K562 (cell line): ENCODE data around the gene C3AR1. TPM values are rescaled to one million over a fixed set of nuclear protein-coding genes. Genes with fewer than 3 reads are reported as not detected.

ENCODE experiments used
- ATAC-seq: fragments of 200-7000 bp; cut with Tn5 transposase; 3 replicates; pipeline ENCODE4 v1.9.1; 2020; ENCODE audit warnings: moderate library complexity
- BruUV-seq: library from RNA; stranded (reverse); fragments of 400-500 nt; replicated peaks from 2 replicates; lab custom pipeline; 2021; lab: Mats Ljungman, UMichigan
- CTCF ChIA-PET: fragments of 300-600 bp; formaldehyde crosslinking; extraction: SDS; loops from one replicate; lab custom pipeline; 2021; ENCODE audit warnings: low intra/inter-chr PET ratio; lab: Yijun Ruan, JAX
- POLR2A ChIA-PET: fragments of 300-600, 350-650 bp; sonication (Branson Sonifier 250); formaldehyde crosslinking; extraction: SDS; loops from one replicate; lab custom pipeline; 2021; ENCODE audit warnings: antibody characterized with exemption, inconsistent platforms; lab: Yijun Ruan, JAX
- DNase-seq, 4 experiments: peaks; one replicate each; pipeline versions ENCODE4 v3.0.0 to v3.0.0-alpha.2; 2011 to 2018; ENCODE audit warnings: low spot score in 3 of 4, mixed read lengths in 3 of 4; ENCODE audit errors: extremely low read depth in 1 of 4
- FAIRE-seq: peaks from 2 replicates; lab custom pipeline; 2011; peaks lifted over from hg19 to GRCh38; lab: Jason Lieb, UNC
- H2AFZ ChIP-seq: 2 replicates; pipeline ENCODE4 v1.6.0; 2011; ENCODE audit warnings: low read depth, low read length, control low read depth, inconsistent platforms
- H3K27ac ChIP-seq: fragments of 200-600 bp; 3 replicates; pipeline ENCODE4 v1.8.0; 2011; ENCODE audit warnings: low read depth, mild to moderate bottlenecking, control low read depth, inconsistent platforms, low read length, moderate library complexity, mixed read lengths; ENCODE audit errors: extremely low read depth
- H3K27me3 ChIP-seq, 2 experiments: fragments of 300-600 bp in 1 of 2; 2 replicates in 1 of 2; 3 replicates in 1 of 2; pipeline versions ENCODE4 v1.6.0 to v1.8.0; 2011; ENCODE audit warnings: inconsistent platforms in 2 of 2, low read length in 2 of 2, mild to moderate bottlenecking in 1 of 2, mixed read lengths in 1 of 2, moderate library complexity in 1 of 2; ENCODE audit not compliant: control insufficient read depth in 2 of 2, insufficient read depth in 2 of 2
- H3K36me3 ChIP-seq: fragments of 300-600 bp; 3 replicates; pipeline ENCODE4 v1.8.0; 2011; ENCODE audit warnings: mild to moderate bottlenecking, low read length, inconsistent platforms; ENCODE audit not compliant: control insufficient read depth, insufficient read depth
- H3K4me1 ChIP-seq, 2 experiments: fragments of 200-600 bp in 1 of 2; replicated peaks in 1 of 2; 2 replicates in 1 of 2; 3 replicates in 1 of 2; pipeline versions ENCODE4 v1.5.1 to v1.8.0; 2011; ENCODE audit warnings: inconsistent platforms in 2 of 2, low read length in 2 of 2, mild to moderate bottlenecking in 1 of 2, mixed read lengths in 1 of 2, moderate library complexity in 1 of 2; ENCODE audit not compliant: control insufficient read depth in 2 of 2, insufficient read depth in 2 of 2
- H3K4me2 ChIP-seq: 2 replicates; pipeline ENCODE4 v1.6.1; 2011; ENCODE audit warnings: low read length, control low read depth, inconsistent platforms, mixed read lengths; ENCODE audit not compliant: insufficient read depth
- H3K4me3 ChIP-seq: fragments of 200-600 bp; sonication (generic), shearing (Covaris generic); 2 replicates; pipeline ENCODE4 v1.5.1; 2016; ENCODE audit warnings: control low read depth, inconsistent platforms
- H3K79me2 ChIP-seq: fragments of 200-600 bp; 3 replicates; pipeline ENCODE4 v1.8.0; 2011; ENCODE audit warnings: low read length, inconsistent platforms; ENCODE audit not compliant: control insufficient read depth, insufficient read depth
- H3K9ac ChIP-seq, 2 experiments: 2 replicates each; pipeline versions ENCODE4 v1.6.0 to v1.6.1; 2011; ENCODE audit warnings: low read depth in 2 of 2, low read length in 2 of 2, control low read depth in 1 of 2, inconsistent platforms in 1 of 2, mild to moderate bottlenecking in 1 of 2, mixed read lengths in 1 of 2; ENCODE audit not compliant: insufficient read depth in 1 of 2
- H3K9me1 ChIP-seq: one replicate; pipeline ENCODE4 v1.6.0; 2011; ENCODE audit warnings: inconsistent platforms, mild to moderate bottlenecking, low read length, moderate library complexity; ENCODE audit not compliant: control insufficient read depth, insufficient read depth
- H3K9me3 ChIP-seq: replicated peaks from 2 replicates; pipeline ENCODE4 v1.5.1; 2011; ENCODE audit warnings: low read depth, low read length, inconsistent platforms; ENCODE audit not compliant: control insufficient read depth, insufficient read depth
- H4K20me1 ChIP-seq: replicated peaks from 2 replicates; pipeline ENCODE4 v1.6.1; 2011; ENCODE audit warnings: low read length, inconsistent platforms, mixed read lengths; ENCODE audit not compliant: control insufficient read depth, insufficient read depth
- ARNT ChIP-seq, 2 experiments: fragments of 450-650 bp; IDR thresholded peaks; 2 replicates each; pipeline ENCODE4 v1.6.1; 2016; ENCODE audit warnings: mild to moderate bottlenecking in 1 of 2
- CBFA2T2 ChIP-seq: fragments of 450-650 bp; conservative IDR thresholded peaks from 2 replicates; pipeline ENCODE4 v1.6.1; 2017; ENCODE audit warnings: mild to moderate bottlenecking
- FOXJ2 ChIP-seq: fragments of 200-800 bp; sonication (Bioruptor generic); IDR thresholded peaks from 2 replicates; pipeline ENCODE4 v1.6.1; 2016; ENCODE audit warnings: missing genetic modification characterization, missing compliant biosample characterization
- HNRNPUL1 ChIP-seq: fragments of 200-400 bp; formaldehyde crosslinking; IDR thresholded peaks from 2 replicates; pipeline ENCODE4 v1.6.1; 2017; ENCODE audit warnings: low read length
- PPARD ChIP-seq: fragments of 250-450 bp; sonication (Bioruptor Pico); IDR thresholded peaks from 2 replicates; pipeline ENCODE4 v1.8.0; 2022; ENCODE audit warnings: inconsistent platforms, mild to moderate bottlenecking, moderate library complexity
- TAL1 ChIP-seq: fragments of 450-650 bp; IDR thresholded peaks from 2 replicates; pipeline ENCODE4 v1.6.1; 2016; ENCODE audit warnings: mild to moderate bottlenecking
- ZNF408 ChIP-seq: fragments of 250-450 bp; sonication (Bioruptor Pico); IDR thresholded peaks from 2 replicates; pipeline ENCODE4 v1.4.0; 2020; ENCODE audit warnings: low read depth, mild to moderate bottlenecking, moderate library complexity
- WGBS: fragments of 100-300 bp; shearing (Covaris generic); methylation state at CpG from one replicate; pipeline ENCODE4 v1.1.6; 2016; ENCODE audit warnings: low coverage, mixed read lengths; ENCODE audit not compliant: insufficient coverage; ENCODE audit errors: missing lambda C conversion rate; 5-methylcytosine and 5-hydroxymethylcytosine counted together
- in situ Hi-C: fragments of 300-500 bp; cut with MboI; formaldehyde crosslinking; loops from 4 replicates; pipeline ENCODE4 v1.15.0; 2018; ENCODE audit warnings: inconsistent platforms, mixed read lengths
- intact Hi-C: fragments of 100-400 bp; cut with micrococcal nuclease; formaldehyde crosslinking; loops from 2 replicates; pipeline ENCODE4 v1.14.2; 2022
- polyA plus RNA-seq, 8 experiments: library from polyadenylated mRNA; depleted of rRNA in 4 of 8; stranded (reverse) in 5 of 8; unstranded in 3 of 8; fragments of >200 nt; fragmentation: Nextera tagmentation in 2 of 8; fragmentation: Illumina TruSeq in 1 of 8; extraction: Ambion mirVana in 2 of 8; extraction: Trizol in 1 of 8; gene quantifications; 2 replicates each; pipeline versions ENCODE4 v1.2.1 to v1.2.3, GENCODE V29; 2011 to 2014; ENCODE audit warnings: inconsistent platforms in 1 of 8, missing spikeins in 1 of 8
- total RNA-seq, 7 experiments: library from RNA; depleted of rRNA in 6 of 7; stranded (reverse); fragments of >200 nt in 6 of 7; fragmentation: Illumina TruSeq in 2 of 7; extraction: Trizol in 2 of 7; gene quantifications; 2 replicates each; pipeline versions ENCODE4 v1.2.1 to v1.2.3, GENCODE V29; 2011 to 2021; ENCODE audit warnings: low replicate concordance in 1 of 7
- TF ChIP-seq, protein P1 (sequence below): sonication (generic); IDR thresholded peaks from 2 replicates; pipeline ENCODE4 v1.6.1; 2016

C3AR1 gene
- total and polyA plus RNA-seq, 9 of the 15 experiments (the other 6 are each of a cell fraction or from before 2014, with no cell fraction given), result 2.2 to 12.9 (median 5.3) TPM

DNA sequence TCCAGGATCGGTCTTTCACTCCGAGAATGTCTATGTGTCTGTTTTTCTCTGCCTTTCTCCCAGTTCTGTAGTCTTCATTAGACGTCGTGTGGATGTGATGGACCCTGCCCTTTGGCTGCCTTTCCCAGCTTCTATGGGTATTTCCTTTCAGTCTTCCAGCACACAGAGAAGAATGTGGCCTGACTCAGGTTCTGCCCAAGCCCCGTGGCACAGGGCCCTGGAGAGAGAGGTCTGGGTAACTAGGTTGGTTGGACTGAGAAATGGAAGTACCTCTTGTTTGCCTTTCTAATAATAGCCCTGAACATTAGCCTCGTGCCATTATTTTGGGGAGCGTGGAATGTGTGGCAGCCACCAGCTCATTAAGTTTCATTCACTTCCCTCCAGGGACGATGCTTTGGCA is 29.8 kb downstream of the C3AR1 start:
- in situ Hi-C loops (no loop called here), intact Hi-C loops (no loop called here)
- no peak overlapping the region for H3K27ac ChIP-seq
- H3K4me2 ChIP-seq, result no peak overlapping the region
- BruUV-seq, result no TSS peak
- FAIRE-seq, result no peak
- 70% methylated on average over 8 of the region's 8 CpGs for WGBS
- H3K36me3 ChIP-seq, result peaks cover 19% of the 10 kb centered on the region; the same call in 1 of the 3 replicates
- ChIA-PET CTCF (no interaction called here), POLR2A (interaction anchor here (0.9 kb wide), 1 partner anchor 14 kb away, joined by 3 read pairs; no protein-coding TSS in a partner anchor)
- no peak overlapping the region for H2AFZ ChIP-seq
- H4K20me1 ChIP-seq, result no peaks in the 10 kb centered on the region; the same call in 1 of the 2 replicates
- no peak overlapping the region for H3K4me3 ChIP-seq
- H3K9me1 ChIP-seq, result peaks cover 2% of the 10 kb centered on the region
- H3K27me3 ChIP-seq, result no peaks in the 10 kb centered on the region; a peak in 1 of 5 replicates
- peaks cover 44 to 58% of the 10 kb centered on the region in 2 experiments for H3K4me1 ChIP-seq
- H3K9me3 ChIP-seq, result no peaks in the 10 kb centered on the region
- peaks cover 56% of the 10 kb centered on the region for H3K79me2 ChIP-seq
- DNase-seq, result no peak
- ATAC-seq, result no peak
- no peak overlapping the region for H3K9ac ChIP-seq
- TF ChIP-seq FOXJ2 (tag) (no peak), CBFA2T2 (no peak)

DNA sequence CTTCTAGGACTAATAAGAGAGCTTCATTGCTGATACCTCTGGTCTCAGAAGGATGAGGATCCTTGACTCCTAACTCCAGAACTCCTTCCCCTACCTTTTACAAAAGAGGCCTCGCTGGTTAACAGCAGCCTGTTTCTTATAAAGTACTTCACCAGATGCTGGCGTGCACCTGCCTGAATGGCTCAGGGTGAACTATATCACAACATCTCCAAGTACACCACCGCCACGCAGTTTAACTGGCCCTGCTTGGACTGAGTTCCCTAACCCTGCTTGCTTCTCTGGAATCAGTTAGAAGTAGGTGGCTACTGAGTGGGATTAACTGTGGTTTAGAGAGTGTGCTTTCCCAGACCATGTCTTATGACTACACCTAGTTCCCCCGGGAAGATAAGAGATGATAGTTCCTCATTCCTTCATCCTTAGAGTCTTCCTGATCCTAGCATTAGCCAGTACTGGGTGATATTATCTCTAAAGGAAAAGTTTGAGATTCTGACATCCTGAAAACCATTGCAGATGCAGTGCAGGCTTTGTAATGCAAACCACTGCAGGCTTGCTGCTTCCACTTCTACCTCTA is 30.6 kb downstream of the C3AR1 start:
- FAIRE-seq (peak; percentile 6), DNase-seq (no peak), ATAC-seq (no peak)
- intact Hi-C loops, result no loop called here
- in situ Hi-C loops, result no loop called here
- H3K9me1 ChIP-seq, result peaks cover 2% of the 10 kb centered on the region
- H2AFZ ChIP-seq, result no peak overlapping the region
- WGBS, result 20% methylated on average over 5 of the region's 5 CpGs
- TF ChIP-seq ARNT (IDR thresholded peaks at IDR 0.05), result no peak
- TF ChIP-seq HNRNPUL1, result no peak
- no peak for TF ChIP-seq PPARD (CRISPR knock-in tag)
- no peak for TF ChIP-seq TAL1
- no peak for TF ChIP-seq ZNF408
- TF ChIP-seq, protein P1, sequence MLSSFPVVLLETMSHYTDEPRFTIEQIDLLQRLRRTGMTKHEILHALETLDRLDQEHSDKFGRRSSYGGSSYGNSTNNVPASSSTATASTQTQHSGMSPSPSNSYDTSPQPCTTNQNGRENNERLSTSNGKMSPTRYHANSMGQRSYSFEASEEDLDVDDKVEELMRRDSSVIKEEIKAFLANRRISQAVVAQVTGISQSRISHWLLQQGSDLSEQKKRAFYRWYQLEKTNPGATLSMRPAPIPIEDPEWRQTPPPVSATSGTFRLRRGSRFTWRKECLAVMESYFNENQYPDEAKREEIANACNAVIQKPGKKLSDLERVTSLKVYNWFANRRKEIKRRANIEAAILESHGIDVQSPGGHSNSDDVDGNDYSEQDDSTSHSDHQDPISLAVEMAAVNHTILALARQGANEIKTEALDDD, result 0 out of 2 replicates have a peak, but pooled peaks have one; percentile 33
- H3K27me3 ChIP-seq, result no peaks in the 10 kb centered on the region; a peak in 1 of 5 replicates
- no peak overlapping the region for H3K27ac ChIP-seq
- H4K20me1 ChIP-seq, result no peaks in the 10 kb centered on the region; the same call in 1 of the 2 replicates
- H3K9me3 ChIP-seq, result no peaks in the 10 kb centered on the region
- H3K9ac ChIP-seq, result peak overlapping the region in 1 of 2 experiments; percentile 42; a peak in 1 of 4 replicates
- H3K4me3 ChIP-seq, result no peak overlapping the region
- H3K4me2 ChIP-seq, result peak overlapping the region; percentile 82; the same call in 1 of the 2 replicates
- BruUV-seq, result no TSS peak
- peaks cover 64% of the 10 kb centered on the region for H3K79me2 ChIP-seq
- peaks cover 14% of the 10 kb centered on the region; the same call in 1 of the 3 replicates for H3K36me3 ChIP-seq
- ChIA-PET POLR2A (no interaction called here), CTCF (no interaction called here)
- H3K4me1 ChIP-seq, result peaks cover 49 to 58% of the 10 kb centered on the region in 2 experiments
